H1 (cell line): Measurements from ENCODE around the gene NELFE. TPM values are rescaled to one million over a fixed set of nuclear protein-coding genes. Genes with fewer than 3 reads are reported as not detected.
"Not testable (repeated sequence)": the region's sequence is repeated elsewhere in the genome, so short reads cannot be mapped to it uniquely, and the experiment has no call there.

Experiments used
- CTCF ChIA-PET: fragments of 300-600 bp; sonication (Branson Sonifier 250); formaldehyde crosslinking; loops from one replicate; lab custom pipeline; 2021; ENCODE audit not compliant: partially characterized antibody; lab: Charles Lee
- POLR2A ChIA-PET: fragments of 300-600 bp; sonication (Branson Sonifier 250); formaldehyde crosslinking; loops from one replicate; lab custom pipeline; 2021; ENCODE audit warnings: inconsistent platforms; ENCODE audit not compliant: partially characterized antibody; lab: Charles Lee
- DNase-seq, 2 experiments: peaks; one replicate each; pipeline versions ENCODE4 v3.0.0 to v3.0.0-alpha.2; 2010 to 2022; ENCODE audit warnings: low spot score in 2 of 2, low read depth in 1 of 2, mixed read lengths in 1 of 2
- FAIRE-seq: peaks from 2 replicates; lab custom pipeline; 2011; peaks lifted over from hg19 to GRCh38; lab: Jason Lieb, UNC
- H2AFZ ChIP-seq: 2 replicates; pipeline ENCODE4 v1.8.1; 2012; ENCODE audit warnings: low read length, inconsistent platforms
- H2AK5ac ChIP-seq: 2 replicates; pipeline ENCODE4 v1.6.1; 2013; ENCODE audit warnings: low read depth, low read length
- H2BK120ac ChIP-seq: replicated peaks from 2 replicates; pipeline ENCODE3; 2013; ENCODE audit warnings: low read depth, low read length, inconsistent platforms
- H2BK12ac ChIP-seq: 2 replicates; pipeline ENCODE4 v1.6.1; 2013; ENCODE audit warnings: low read depth, low read length
- H2BK15ac ChIP-seq: 2 replicates; pipeline ENCODE4 v1.6.1; 2013; ENCODE audit warnings: low read length
- H2BK20ac ChIP-seq: 2 replicates; pipeline ENCODE4 v1.6.1; 2013; ENCODE audit warnings: low read length
- H2BK5ac ChIP-seq: 2 replicates; pipeline ENCODE4 v1.6.1; 2013; ENCODE audit warnings: low read depth, low read length
- H3K14ac ChIP-seq: 2 replicates; pipeline ENCODE4 v1.6.1; 2013; ENCODE audit warnings: inconsistent platforms; ENCODE audit not compliant: insufficient read length
- H3K18ac ChIP-seq: 2 replicates; pipeline ENCODE4 v1.6.1; 2013; ENCODE audit warnings: low read length; ENCODE audit errors: extremely low read depth
- H3K23ac ChIP-seq: 2 replicates; pipeline ENCODE4 v1.6.1; 2013; ENCODE audit warnings: inconsistent platforms; ENCODE audit not compliant: insufficient read length
- H3K23me2 ChIP-seq: 2 replicates; pipeline ENCODE4 v1.6.1; 2013; ENCODE audit warnings: low read depth, low read length
- H3K27ac ChIP-seq: 2 replicates; pipeline ENCODE4 v1.6.1; 2011; ENCODE audit warnings: low read depth, low read length, inconsistent platforms
- H3K27me3 ChIP-seq, 4 experiments: replicated peaks in 1 of 4; 1 replicate in 1 of 4; 2 replicates in 3 of 4; pipeline versions ENCODE4 v1.6.1 to v1.8.1; 2011 to 2013; ENCODE audit warnings: low read length in 3 of 4, mild to moderate bottlenecking in 3 of 4, inconsistent platforms in 2 of 4, mixed read lengths in 2 of 4, moderate library complexity in 1 of 4; ENCODE audit not compliant: control insufficient read depth in 3 of 4, insufficient read depth in 3 of 4; ENCODE audit errors: extremely low read depth in 1 of 4
- H3K36me3 ChIP-seq, 4 experiments: 2 replicates each; pipeline versions ENCODE4 v1.6.1 to v1.8.1; 2011 to 2013; ENCODE audit warnings: mild to moderate bottlenecking in 4 of 4, low read length in 3 of 4, moderate library complexity in 2 of 4, control low read depth in 1 of 4, inconsistent platforms in 1 of 4; ENCODE audit not compliant: insufficient read depth in 4 of 4, control insufficient read depth in 2 of 4
- H3K4ac ChIP-seq: replicated peaks from 2 replicates; pipeline ENCODE3; 2013; ENCODE audit warnings: low read length, low read depth, mixed read lengths, inconsistent platforms; ENCODE audit not compliant: insufficient read length
- H3K4me1 ChIP-seq, 4 experiments: replicated peaks in 1 of 4; 1 replicate in 1 of 4; 2 replicates in 3 of 4; pipeline versions ENCODE4 v1.6.1 to v1.8.1; 2011 to 2013; ENCODE audit warnings: low read length in 3 of 4, inconsistent platforms in 2 of 4, mixed read lengths in 1 of 4; ENCODE audit not compliant: insufficient read depth in 4 of 4, control insufficient read depth in 3 of 4
- H3K4me2 ChIP-seq, 2 experiments: 2 replicates each; pipeline versions ENCODE4 v1.6.1 to v1.8.1; 2011 to 2013; ENCODE audit warnings: low read depth in 2 of 2, low read length in 2 of 2, control low read depth in 1 of 2, inconsistent platforms in 1 of 2, mild to moderate bottlenecking in 1 of 2; ENCODE audit not compliant: insufficient read depth in 1 of 2
- H3K4me3 ChIP-seq, 4 experiments: fragments of 200-600, 300-600 bp in 1 of 4; sonication (generic), shearing (Covaris generic), sonication (Bioruptor Twin) in 1 of 4; 2 replicates each; pipeline versions ENCODE4 v1.5.1 to v1.8.1; 2011 to 2016; ENCODE audit warnings: low read length in 4 of 4, low read depth in 3 of 4, control low read depth in 2 of 4, inconsistent platforms in 2 of 4, mild to moderate bottlenecking in 2 of 4, mixed read lengths in 1 of 4, moderate library complexity in 1 of 4; ENCODE audit not compliant: insufficient read depth in 2 of 4; ENCODE audit errors: extremely low read depth in 1 of 4
- H3K56ac ChIP-seq: replicated peaks from 2 replicates; pipeline ENCODE3; 2013; ENCODE audit warnings: low read depth, mild to moderate bottlenecking, mixed read lengths, low read length, inconsistent platforms; ENCODE audit not compliant: insufficient read length
- H3K79me1 ChIP-seq: 2 replicates; pipeline ENCODE4 v1.6.1; 2013; ENCODE audit warnings: low read depth, low read length, control low read depth
- H3K79me2 ChIP-seq, 2 experiments: 2 replicates each; pipeline versions ENCODE4 v1.6.1 to v1.8.1; 2012 to 2013; ENCODE audit warnings: low read length in 2 of 2, mild to moderate bottlenecking in 2 of 2, inconsistent platforms in 1 of 2; ENCODE audit not compliant: insufficient read depth in 2 of 2, control insufficient read depth in 1 of 2
- H3K9ac ChIP-seq, 4 experiments: replicated peaks in 1 of 4; 1 replicate in 1 of 4; 2 replicates in 3 of 4; pipeline versions ENCODE4 v1.6.1 to v1.8.1; 2011 to 2013; ENCODE audit warnings: low read depth in 3 of 4, low read length in 3 of 4, control low read depth in 2 of 4, mild to moderate bottlenecking in 2 of 4, moderate library complexity in 2 of 4, inconsistent platforms in 1 of 4; ENCODE audit errors: extremely low read depth in 1 of 4
- H3K9me3 ChIP-seq, 2 experiments: 2 replicates each; pipeline versions ENCODE4 v1.6.1 to v1.8.1; 2012 to 2013; ENCODE audit warnings: mild to moderate bottlenecking in 2 of 2, moderate library complexity in 2 of 2, control low read depth in 1 of 2, inconsistent platforms in 1 of 2, low read depth in 1 of 2, low read length in 1 of 2, mixed read lengths in 1 of 2; ENCODE audit not compliant: insufficient read depth in 2 of 2
- H4K20me1 ChIP-seq, 2 experiments: replicated peaks in 1 of 2; 2 replicates each; pipeline versions ENCODE3 to v1.8.1; 2011 to 2013; ENCODE audit warnings: inconsistent platforms in 2 of 2, low read length in 2 of 2, mild to moderate bottlenecking in 1 of 2; ENCODE audit not compliant: insufficient read depth in 2 of 2, control insufficient read depth in 1 of 2
- H4K5ac ChIP-seq: 2 replicates; pipeline ENCODE4 v1.6.1; 2013; ENCODE audit warnings: low read length, low read depth, mixed read lengths, inconsistent platforms; ENCODE audit not compliant: insufficient read length
- H4K8ac ChIP-seq: 2 replicates; pipeline ENCODE4 v1.8.0; 2013; ENCODE audit warnings: mild to moderate bottlenecking, moderate library complexity, low read length, inconsistent platforms; ENCODE audit not compliant: insufficient read depth; ENCODE audit errors: extremely low read depth
- H4K91ac ChIP-seq: replicated peaks from 2 replicates; pipeline ENCODE3; 2013; ENCODE audit warnings: low read length, mixed read lengths, inconsistent platforms; ENCODE audit not compliant: insufficient read length
- WGBS, 2 experiments: shearing (Covaris generic) in 1 of 2; methylation state at CpG; one replicate each; pipeline versions ENCODE4 v1.1.6 to v1.1.7; 2013 to 2015; ENCODE audit warnings: low lambda C conversion rate in 2 of 2, mixed read lengths in 2 of 2, inconsistent platforms in 1 of 2, low coverage in 1 of 2, missing lambda C conversion rate in 1 of 2; ENCODE audit not compliant: insufficient replicate concordance in 2 of 2, insufficient coverage in 1 of 2, insufficient read length in 1 of 2; ENCODE audit errors: extremely low coverage in 1 of 2, missing lambda C conversion rate in 1 of 2; 5-methylcytosine and 5-hydroxymethylcytosine counted together
- polyA plus RNA-seq, 7 experiments: library from polyadenylated mRNA; depleted of rRNA in 3 of 7; stranded (reverse) in 5 of 7; unstranded in 2 of 7; fragments of >200 nt in 5 of 7; fragments of 200-250 nt in 2 of 7; gene quantifications; 1 replicate in 5 of 7; 2 replicates in 1 of 7; 4 replicates in 1 of 7; pipeline versions ENCODE4 v1.2.1 to v1.2.3, GENCODE V29; 2011 to 2013; ENCODE audit warnings: missing spikeins in 2 of 7, mixed read lengths in 2 of 7
- total RNA-seq: library from RNA; stranded (reverse); fragmentation: NEBNext Ultra II Directional; extraction: Animal tissue kit (Norgen Biotek cat#: 25700); gene quantifications from 2 replicates; pipeline ENCODE4 v1.2.1, GENCODE V29; 2021

The NELFE gene
- total and polyA plus RNA-seq, 2 of the 8 experiments (the other 6 are each of a cell fraction or from before 2014, with no cell fraction given), result 49.2 to 71.5 TPM

- H4K5ac ChIP-seq, H3K4me3 ChIP-seq, H2AK5ac ChIP-seq, H3K9ac ChIP-seq, H3K14ac ChIP-seq, H3K4ac ChIP-seq, H4K20me1 ChIP-seq, H2BK20ac ChIP-seq, H3K23ac ChIP-seq, H3K9me3 ChIP-seq, H4K8ac ChIP-seq, H3K79me1 ChIP-seq, H3K4me2 ChIP-seq, H2BK15ac ChIP-seq, H3K18ac ChIP-seq, H3K56ac ChIP-seq, DNase-seq, H2BK120ac ChIP-seq, H3K27ac ChIP-seq, FAIRE-seq, H3K79me2 ChIP-seq, H3K27me3 ChIP-seq, H4K91ac ChIP-seq, H3K23me2 ChIP-seq, H2AFZ ChIP-seq, CTCF ChIA-PET, H2BK12ac ChIP-seq, H3K36me3 ChIP-seq, H3K4me1 ChIP-seq, POLR2A ChIA-PET, H2BK5ac ChIP-seq: not testable (repeated sequence)
- no CpG with 5 or more reads among the region's 10 CpGs for WGBS, 2 experiments
Observed at GRCh38 chr6:31989363-31989762, 30.6 kb upstream of the NELFE start.

GRCh38 chr6:31981744-31982143 is 23.0 kb upstream of the NELFE start, which contains the start of gene C4A:
C4A (plus strand) TSS chr6:31982057; CDS start chr6:31982108, 51 bp downstream.
- H3K23me2 ChIP-seq, H3K4me3 ChIP-seq, H2BK20ac ChIP-seq, H3K18ac ChIP-seq, H2BK5ac ChIP-seq, POLR2A ChIA-PET, H3K14ac ChIP-seq, H4K20me1 ChIP-seq, H3K9ac ChIP-seq, H3K56ac ChIP-seq, H3K9me3 ChIP-seq, H4K91ac ChIP-seq, H2AFZ ChIP-seq, H4K5ac ChIP-seq, H2BK15ac ChIP-seq, H3K27ac ChIP-seq, H2BK12ac ChIP-seq, H3K36me3 ChIP-seq, H3K4me1 ChIP-seq, H4K8ac ChIP-seq, H3K79me1 ChIP-seq, H3K4me2 ChIP-seq, H3K23ac ChIP-seq, H3K79me2 ChIP-seq, CTCF ChIA-PET, H3K4ac ChIP-seq, FAIRE-seq, H3K27me3 ChIP-seq, H2BK120ac ChIP-seq, DNase-seq, H2AK5ac ChIP-seq: not testable (repeated sequence)
- WGBS, 2 experiments, result no CpG with 5 or more reads among the region's 7 CpGs
